ENCODE results near the gene ARHGAP20.

ARHGAP20 gene

DNA sequence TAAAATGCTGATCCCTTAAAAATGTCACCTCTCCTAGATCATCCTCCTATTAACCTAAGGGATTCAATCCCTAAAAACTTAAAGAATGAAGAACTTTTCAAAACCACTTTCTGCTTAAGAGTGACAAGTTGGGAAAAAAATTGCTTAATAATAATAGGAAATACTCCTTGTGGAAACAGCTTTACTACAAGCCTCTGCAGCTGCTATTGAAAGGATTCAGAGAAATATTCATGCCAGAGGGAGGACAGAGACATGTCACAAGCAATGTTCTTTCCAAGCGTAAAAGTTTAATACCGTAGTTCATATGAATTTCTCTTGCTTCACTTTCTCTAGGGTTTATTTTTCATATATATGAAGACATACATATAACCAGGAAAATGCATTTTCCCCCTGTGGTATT is 98.2 kb downstream of the ARHGAP20 start:
- Histone ChIP-seq H3K27me3 (no peaks in the 10 kb centered on the region), H3K27ac (no peak overlapping the region), H4K20me1 (no peaks in the 10 kb centered on the region), H3K4me1 (no peaks in the 10 kb centered on the region), H3K4me2 (no peak overlapping the region), H3K4me3 (no peak overlapping the region), H3K9me3 (no peaks in the 10 kb centered on the region), H3K36me3 (no peaks in the 10 kb centered on the region), H3K9ac (no peak overlapping the region)
- TF ChIP-seq Cebpa-rat (IDR thresholded peaks at IDR 0.05): no peak

DNA sequence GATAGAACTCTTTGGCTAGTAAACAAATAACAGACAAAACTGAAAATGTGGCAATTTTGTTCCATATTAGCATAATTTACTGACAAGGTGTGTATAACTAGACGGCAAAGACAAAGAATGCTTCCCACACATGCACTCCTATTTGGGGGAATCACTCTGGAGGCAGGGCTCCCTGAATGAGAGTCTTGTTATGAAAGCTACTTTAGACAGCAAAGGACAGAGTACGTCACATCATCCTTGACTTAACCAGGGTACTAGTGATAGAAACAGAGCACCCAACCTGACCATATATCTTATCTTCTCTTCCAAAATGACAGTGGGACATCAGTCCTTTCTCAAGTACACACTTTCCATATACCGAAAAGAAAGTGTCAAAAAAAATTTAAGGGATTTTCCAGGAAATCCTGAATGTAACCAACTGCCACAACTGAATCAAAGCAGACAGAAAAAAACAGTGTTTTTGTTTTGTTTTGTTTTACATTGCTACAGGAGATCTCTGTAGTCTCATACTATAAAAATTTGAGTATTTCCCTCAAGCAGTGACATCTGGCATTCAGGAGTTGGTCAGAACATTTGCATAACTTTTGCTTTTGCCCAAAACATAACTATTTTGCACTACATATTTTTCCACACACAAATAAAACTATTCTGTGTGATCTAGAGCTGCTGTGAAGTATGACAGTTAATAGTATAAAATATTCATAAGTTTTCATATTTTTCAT is 98.9 kb downstream of the ARHGAP20 start:
- Histone ChIP-seq H3K27ac (no peak overlapping the region), H3K36me3 (no peaks in the 10 kb centered on the region), H3K4me2 (no peak overlapping the region), H3K9ac (no peak overlapping the region), H3K9me3 (no peaks in the 10 kb centered on the region), H3K27me3 (no peaks in the 10 kb centered on the region), H3K4me1 (no peaks in the 10 kb centered on the region), H3K4me3 (no peak overlapping the region), H4K20me1 (no peaks in the 10 kb centered on the region)
- TF ChIP-seq Cebpa-rat (IDR thresholded peaks at IDR 0.05): no peak

DNA sequence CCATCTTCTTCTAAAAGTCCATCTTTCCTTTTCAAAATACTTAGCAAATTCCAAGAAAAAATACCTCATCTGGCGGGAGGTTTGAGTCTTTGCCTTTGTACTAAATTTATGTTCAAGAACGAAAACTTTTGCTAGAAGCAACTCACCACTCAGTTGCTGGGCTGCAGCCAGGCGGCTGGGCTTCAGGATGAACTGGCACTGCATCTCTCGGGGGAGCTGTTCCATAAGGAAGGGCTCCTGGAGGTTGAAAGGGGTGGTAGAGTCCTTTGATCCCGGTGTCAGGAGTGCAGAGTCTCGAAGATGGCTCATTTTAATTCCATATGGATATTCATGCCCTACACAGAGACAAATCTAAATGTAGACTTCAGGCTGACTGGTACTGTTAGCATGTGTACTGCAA is 105.8 kb downstream of the ARHGAP20 start:
- no peak overlapping the region for H3K4me3 ChIP-seq
- H4K20me1 ChIP-seq: no peaks in the 10 kb centered on the region
- no peak overlapping the region for H3K9ac ChIP-seq
- no peak overlapping the region for H3K27ac ChIP-seq
- no peak for TF ChIP-seq Cebpa-rat (IDR thresholded peaks at IDR 0.05)
- no peaks in the 10 kb centered on the region for H3K9me3 ChIP-seq
- H3K4me1 ChIP-seq: no peaks in the 10 kb centered on the region
- H3K36me3 ChIP-seq: no peaks in the 10 kb centered on the region
- no peak overlapping the region for H3K4me2 ChIP-seq
- H3K27me3 ChIP-seq: no peaks in the 10 kb centered on the region

DNA sequence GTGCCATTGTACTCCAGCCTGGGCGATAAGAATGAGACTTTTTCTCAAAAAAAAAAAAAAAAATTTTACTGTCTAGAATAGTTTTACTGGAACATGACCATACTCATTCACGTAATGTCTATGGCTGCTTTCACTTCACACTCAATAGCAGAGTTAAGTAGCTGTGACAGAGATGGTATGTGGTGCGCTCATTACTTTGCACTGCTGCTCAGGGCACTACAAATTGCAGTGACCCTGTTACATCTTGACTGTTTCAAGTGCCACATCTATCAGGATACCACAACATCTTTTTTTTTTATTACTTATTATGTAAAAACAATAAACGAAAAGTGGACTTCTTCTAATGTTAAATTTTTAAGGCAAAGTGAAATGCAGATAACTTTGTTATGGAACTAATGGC is 110.3 kb downstream of the ARHGAP20 start:
- Histone ChIP-seq H3K27me3 (no peaks in the 10 kb centered on the region), H3K27ac (no peak overlapping the region), H4K20me1 (no peaks in the 10 kb centered on the region), H3K4me2 (no peak overlapping the region), H3K4me3 (no peak overlapping the region), H3K9ac (no peak overlapping the region), H3K9me3 (peaks cover 27% of the 10 kb centered on the region), H3K4me1 (no peaks in the 10 kb centered on the region), H3K36me3 (0 out of 2 replicates have a peak, but pooled peaks cover 10% of the 10 kb centered on the region)
- no peak for TF ChIP-seq Cebpa-rat (IDR thresholded peaks at IDR 0.05)

DNA sequence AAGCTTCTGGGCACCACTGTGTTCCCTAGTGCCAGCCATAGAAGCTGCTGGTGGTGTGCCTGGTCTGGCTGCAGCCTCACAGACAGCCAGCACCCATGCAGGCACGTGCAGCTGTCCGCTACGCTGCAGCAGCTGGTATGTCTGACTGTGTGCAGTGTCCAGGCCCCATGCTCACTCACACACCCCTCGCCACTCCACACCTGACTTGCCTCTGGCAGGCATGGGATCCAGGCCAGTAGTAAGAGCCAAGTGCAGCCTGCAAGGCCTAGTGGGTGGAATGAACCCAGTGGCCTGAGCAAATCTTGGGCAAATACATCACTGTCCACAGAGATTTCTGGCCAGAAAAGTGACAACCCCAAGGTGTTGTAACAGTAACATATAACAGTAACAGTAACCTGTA is 111.9 kb downstream of the ARHGAP20 start:
- Histone ChIP-seq H3K4me1 (no peaks in the 10 kb centered on the region), H4K20me1 (no peaks in the 10 kb centered on the region), H3K27ac (no peak overlapping the region), H3K4me2 (no peak overlapping the region), H3K27me3 (no peaks in the 10 kb centered on the region), H3K9me3 (peaks cover 27% of the 10 kb centered on the region), H3K4me3 (no peak overlapping the region), H3K9ac (no peak overlapping the region), H3K36me3 (0 out of 2 replicates have a peak, but pooled peaks cover 10% of the 10 kb centered on the region)
- TF ChIP-seq Cebpa-rat (IDR thresholded peaks at IDR 0.05): no peak

DNA sequence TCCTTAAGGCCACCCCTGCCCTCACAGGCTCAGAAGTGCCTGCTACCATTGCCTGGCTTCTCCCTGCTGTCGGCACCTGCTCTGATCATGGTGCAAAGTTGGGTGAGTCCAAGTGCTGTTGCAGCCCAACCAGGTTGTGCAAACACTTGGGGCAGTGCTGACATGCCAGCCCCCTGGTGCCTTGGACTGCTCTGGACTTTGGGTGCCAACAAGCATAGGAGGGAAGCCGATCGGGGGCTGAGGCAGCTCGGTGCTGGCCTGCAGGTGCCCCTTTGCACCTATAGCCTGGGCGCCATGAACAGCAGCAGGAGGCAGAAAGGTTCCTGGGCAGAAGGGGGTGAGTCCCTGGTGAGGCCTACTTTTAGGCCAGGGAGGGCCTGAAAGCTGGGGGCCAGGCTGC is 113.0 kb downstream of the ARHGAP20 start:
- TF ChIP-seq Cebpa-rat (IDR thresholded peaks at IDR 0.05): no peak
- Histone ChIP-seq H3K4me3 (0 out of 2 replicates have a peak overlapping the region, but pooled peaks have one; percentile 11), H3K4me2 (no peak overlapping the region), H3K27ac (no peak overlapping the region), H3K36me3 (0 out of 2 replicates have a peak, but pooled peaks cover 10% of the 10 kb centered on the region), H4K20me1 (no peaks in the 10 kb centered on the region), H3K9me3 (peaks cover 27% of the 10 kb centered on the region), H3K27me3 (no peaks in the 10 kb centered on the region), H3K4me1 (no peaks in the 10 kb centered on the region), H3K9ac (no peak overlapping the region)

DNA sequence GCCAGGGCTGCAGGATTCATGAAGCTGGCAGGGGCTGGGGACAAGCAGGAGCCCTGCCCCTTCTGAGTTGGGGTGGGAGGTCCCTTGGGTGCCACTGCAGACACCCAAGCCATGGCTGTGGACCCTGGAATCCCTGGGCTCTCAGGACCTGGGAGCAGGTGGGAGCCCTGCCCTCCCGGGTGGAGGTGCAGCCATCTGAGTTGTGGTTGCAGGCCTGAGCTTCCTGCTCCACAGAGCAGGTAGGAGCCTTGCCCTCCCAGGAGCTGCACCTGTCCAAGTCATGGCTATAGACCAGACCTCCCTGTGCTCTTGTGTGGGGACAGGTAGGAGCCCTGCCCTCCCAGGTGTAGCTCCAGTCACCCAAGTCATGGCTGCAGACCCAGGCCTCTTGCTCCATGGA is 113.5 kb downstream of the ARHGAP20 start:
- 0 out of 2 replicates have a peak, but pooled peaks cover 10% of the 10 kb centered on the region for H3K36me3 ChIP-seq
- H3K9ac ChIP-seq: no peak overlapping the region
- H3K27ac ChIP-seq: no peak overlapping the region
- no peaks in the 10 kb centered on the region for H3K4me1 ChIP-seq
- no peaks in the 10 kb centered on the region for H4K20me1 ChIP-seq
- no peak overlapping the region for H3K4me3 ChIP-seq
- H3K27me3 ChIP-seq: no peaks in the 10 kb centered on the region
- H3K4me2 ChIP-seq: no peak overlapping the region
- peaks cover 27% of the 10 kb centered on the region for H3K9me3 ChIP-seq
- no peak for TF ChIP-seq Cebpa-rat (IDR thresholded peaks at IDR 0.05)

DNA sequence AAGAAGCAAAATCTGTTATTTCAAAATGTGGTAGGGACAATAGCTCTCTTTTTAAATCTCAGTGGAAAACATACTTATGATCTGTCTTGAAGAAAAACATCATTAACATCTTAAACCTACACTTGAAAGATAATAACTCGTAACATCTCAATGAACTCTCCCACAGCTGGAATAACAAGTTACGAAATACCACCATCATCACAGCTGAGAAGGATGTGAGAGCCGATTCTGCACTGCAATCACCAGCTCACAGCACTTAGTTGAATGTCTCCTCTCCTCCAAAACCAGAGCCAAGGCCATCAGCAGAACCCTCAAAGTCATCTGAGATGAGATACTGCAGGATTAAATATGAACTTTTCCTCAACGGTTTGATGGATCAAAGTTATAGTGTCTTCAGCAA is 124.3 kb downstream of the ARHGAP20 start:
- H3K9me3 ChIP-seq: no peaks in the 10 kb centered on the region
- no peaks in the 10 kb centered on the region for H3K36me3 ChIP-seq
- H3K4me3 ChIP-seq: no peak overlapping the region
- H3K4me1 ChIP-seq: no peaks in the 10 kb centered on the region
- no peak overlapping the region for H3K4me2 ChIP-seq
- TF ChIP-seq Cebpa-rat (IDR thresholded peaks at IDR 0.05): no peak
- no peaks in the 10 kb centered on the region for H4K20me1 ChIP-seq
- no peak overlapping the region for H3K9ac ChIP-seq
- no peak overlapping the region for H3K27ac ChIP-seq
- no peaks in the 10 kb centered on the region for H3K27me3 ChIP-seq

DNA sequence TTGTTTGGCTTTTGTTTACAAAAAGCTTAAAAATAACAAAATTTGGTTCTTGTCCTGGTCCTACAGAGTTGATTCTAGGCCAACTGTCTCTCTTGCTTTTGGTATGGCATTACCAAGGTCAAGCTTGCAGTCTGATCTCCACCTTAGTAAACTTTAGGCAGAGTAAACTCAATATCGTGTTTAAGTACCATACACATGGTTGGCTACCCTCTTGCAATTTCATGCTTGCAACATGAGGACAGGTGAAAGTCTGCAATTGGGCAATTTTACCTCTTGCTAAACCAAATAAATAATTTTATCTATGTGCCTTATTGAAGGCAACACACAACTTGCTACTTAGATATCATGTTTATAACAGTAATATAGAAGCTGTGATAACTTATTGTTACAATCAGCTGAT is 125.1 kb downstream of the ARHGAP20 start:
- H3K27ac ChIP-seq: no peak overlapping the region
- no peak for TF ChIP-seq Cebpa-rat (IDR thresholded peaks at IDR 0.05)
- H3K4me3 ChIP-seq: no peak overlapping the region
- H4K20me1 ChIP-seq: no peaks in the 10 kb centered on the region
- H3K4me1 ChIP-seq: no peaks in the 10 kb centered on the region
- no peak overlapping the region for H3K4me2 ChIP-seq
- H3K27me3 ChIP-seq: no peaks in the 10 kb centered on the region
- H3K9me3 ChIP-seq: no peaks in the 10 kb centered on the region
- no peaks in the 10 kb centered on the region for H3K36me3 ChIP-seq
- no peak overlapping the region for H3K9ac ChIP-seq

DNA sequence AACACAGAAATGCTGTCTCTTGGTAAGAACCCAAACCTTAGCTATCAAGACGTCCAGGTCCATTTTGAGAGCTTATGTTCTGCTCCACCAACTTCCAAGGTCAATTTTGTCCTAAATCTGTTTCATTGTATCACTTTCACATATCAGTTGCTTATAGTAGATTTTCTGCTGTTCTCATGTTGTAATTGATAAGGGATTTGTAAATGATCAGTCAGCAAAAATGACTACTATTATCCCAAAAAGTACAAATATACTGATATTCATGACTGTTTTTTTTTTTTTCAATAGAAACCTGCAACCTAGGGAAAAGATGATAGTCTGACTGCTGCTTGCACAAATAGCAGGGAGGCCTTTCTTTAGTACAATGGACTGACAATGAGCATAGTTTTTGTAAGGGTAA is 128.1 kb downstream of the ARHGAP20 start:
- Histone ChIP-seq H3K36me3 (no peaks in the 10 kb centered on the region), H3K4me1 (no peaks in the 10 kb centered on the region), H3K4me3 (no peak overlapping the region), H3K4me2 (no peak overlapping the region), H3K27me3 (no peaks in the 10 kb centered on the region), H3K9ac (no peak overlapping the region), H3K9me3 (no peaks in the 10 kb centered on the region), H3K27ac (no peak overlapping the region), H4K20me1 (no peaks in the 10 kb centered on the region)
- no peak for TF ChIP-seq Cebpa-rat (IDR thresholded peaks at IDR 0.05)

Measured in BLaER1 (cell line).